GM18907 (cell line): ENCODE data around the gene ITSN2.
"Not testable (repeated sequence)": the region's sequence is repeated elsewhere in the genome, so short reads cannot be mapped to it uniquely, and the experiment has no call there.

Source experiments
- ATAC-seq: cut with Tn5 transposase; IDR thresholded peaks from one replicate; pipeline ENCODE4 v1.9.1; 2021; ENCODE audit warnings: mild to moderate bottlenecking, moderate library complexity; ENCODE audit not compliant: unreplicated experiment

Gene ITSN2

DNA sequence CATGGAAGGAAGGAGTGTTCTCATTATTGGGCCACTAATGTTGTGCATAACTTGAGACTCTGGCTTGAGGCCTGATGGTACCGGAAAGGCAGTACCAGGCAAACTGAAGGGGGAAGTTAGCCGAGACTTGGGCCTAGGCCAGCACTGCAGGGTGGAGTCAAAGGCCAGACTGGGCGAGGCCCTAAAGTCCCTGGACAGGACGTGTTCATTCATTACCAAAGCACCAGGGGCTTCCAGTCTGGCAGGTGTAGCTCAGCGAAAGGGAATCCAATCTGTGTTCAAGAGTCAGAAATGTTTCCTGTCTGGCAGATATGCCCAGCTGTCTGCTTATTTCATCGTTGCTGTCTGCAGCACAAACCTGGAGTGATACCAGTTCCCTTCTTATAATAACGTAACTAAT lies 4.7 kb upstream of the ITSN2 start:
- ATAC-seq: no peak

DNA sequence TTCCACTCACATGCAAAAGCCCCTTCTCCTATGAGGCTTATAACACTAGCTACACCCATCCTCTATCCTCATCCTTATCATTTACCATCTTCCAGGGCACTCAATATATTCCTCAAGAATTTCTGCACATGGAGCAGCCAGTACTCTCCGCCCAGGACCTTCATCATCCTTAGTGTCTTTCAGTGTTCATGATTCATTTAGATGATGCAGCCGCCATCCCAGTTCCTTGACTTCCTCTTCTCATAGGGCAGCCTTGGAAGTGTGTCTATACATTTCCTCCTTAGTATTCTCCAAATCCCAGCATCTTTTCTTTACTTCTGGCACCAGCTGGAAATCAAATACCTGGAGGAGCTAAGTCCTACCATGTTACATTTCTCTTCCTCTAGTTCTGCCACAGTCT lies 3.0 kb upstream of the ITSN2 start:
- no peak for ATAC-seq

DNA sequence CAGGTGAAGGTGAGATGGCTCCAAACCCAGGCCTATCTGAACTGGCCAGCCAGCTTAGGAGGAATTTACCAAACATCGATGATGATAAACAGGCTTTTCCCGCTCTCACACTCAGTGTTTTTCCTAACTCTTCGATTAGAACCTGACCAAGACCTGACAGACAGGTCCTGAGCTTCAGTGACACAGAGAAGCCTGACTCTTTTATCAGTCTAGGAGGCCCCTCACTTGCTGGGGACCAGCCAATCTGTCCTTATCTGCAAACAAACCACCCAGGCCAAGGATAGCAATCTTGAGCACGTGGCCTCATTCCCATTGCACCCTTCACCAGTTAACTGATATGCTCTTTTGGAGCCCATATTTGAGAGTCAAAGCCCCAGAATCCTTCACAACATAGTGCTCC lies 1.9 kb upstream of the ITSN2 start:
- ATAC-seq: no peak

DNA sequence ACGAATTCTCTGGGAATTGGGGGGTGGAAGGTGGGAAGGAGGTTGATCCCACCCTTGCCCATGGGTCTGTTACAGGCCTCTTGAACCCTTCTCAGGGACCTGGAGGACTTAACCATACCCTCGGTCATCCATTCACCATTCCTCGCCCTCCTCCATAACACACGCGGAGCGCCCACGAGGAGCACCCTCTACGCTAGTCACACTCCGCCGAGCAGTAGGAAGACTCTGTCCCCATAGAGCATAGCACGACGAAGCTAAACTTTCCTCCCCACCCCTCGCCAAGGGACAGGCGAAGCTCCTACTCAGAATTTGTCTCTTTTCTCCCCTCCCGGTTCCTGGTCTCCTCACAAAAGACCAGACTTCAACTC lies 611 bp upstream of the ITSN2 start:
- ATAC-seq: no peak

DNA sequence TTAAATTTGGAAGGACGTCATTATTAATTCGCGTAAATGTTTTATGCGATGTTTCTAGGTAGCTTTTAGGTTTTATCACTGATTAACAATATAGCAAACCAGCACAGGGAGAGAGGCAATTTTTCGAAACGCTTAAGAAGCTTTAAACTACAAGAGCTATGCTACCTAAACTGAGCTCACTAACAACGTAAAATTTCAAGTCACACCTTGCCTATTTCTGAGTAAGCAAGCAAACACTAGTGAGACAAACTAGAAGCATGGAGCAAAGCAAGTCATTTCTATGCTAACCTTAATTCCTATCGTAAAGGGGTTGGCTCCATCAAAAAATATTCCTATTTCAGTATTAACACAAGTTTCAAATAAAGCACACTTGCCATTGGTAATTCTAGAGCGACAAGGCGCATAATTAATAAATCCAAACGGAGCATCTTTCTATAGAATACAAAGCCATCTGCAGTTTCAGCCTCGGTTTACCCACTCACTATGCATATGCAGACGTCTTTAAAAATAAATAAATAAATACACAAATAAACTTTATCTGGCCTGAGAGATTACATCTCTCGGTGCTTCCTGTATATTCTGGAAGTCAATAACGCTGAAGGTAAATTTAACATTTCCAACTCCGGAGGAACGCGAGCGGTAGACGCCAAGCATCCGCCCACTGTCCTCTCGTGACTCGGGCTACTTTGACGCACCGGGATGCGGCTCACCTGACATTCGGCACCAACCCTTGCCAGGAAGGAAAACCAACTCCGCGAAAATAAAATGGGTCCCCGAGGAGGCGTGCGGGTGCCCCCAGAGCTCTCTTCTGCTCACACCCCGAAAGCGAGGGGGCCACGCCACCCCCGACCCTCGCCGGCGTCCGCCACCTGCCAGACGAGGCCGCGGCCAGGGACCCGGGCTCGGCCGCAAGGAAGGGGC lies 947 bp downstream of the ITSN2 start:
- ATAC-seq: peak; percentile 17

DNA sequence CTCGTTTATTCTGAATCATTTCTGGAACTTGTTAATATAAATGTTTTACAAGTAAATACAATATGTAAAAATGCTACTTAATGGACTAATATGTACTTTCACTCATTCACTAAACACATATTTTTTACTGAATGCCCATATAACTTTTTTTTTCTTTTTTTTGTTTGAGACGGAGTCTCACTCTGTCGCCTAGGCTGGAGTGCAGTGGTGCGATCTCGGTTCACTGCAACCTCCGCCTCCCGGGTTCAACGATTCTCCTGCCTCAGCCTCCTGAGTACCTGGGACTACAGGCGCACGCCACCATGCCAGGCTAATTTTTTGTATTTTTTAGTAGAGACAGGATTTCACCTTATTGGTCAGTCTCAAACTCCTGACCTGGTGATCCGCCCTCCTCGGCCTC lies 2.6 kb downstream of the ITSN2 start:
- not testable (repeated sequence) for ATAC-seq

DNA sequence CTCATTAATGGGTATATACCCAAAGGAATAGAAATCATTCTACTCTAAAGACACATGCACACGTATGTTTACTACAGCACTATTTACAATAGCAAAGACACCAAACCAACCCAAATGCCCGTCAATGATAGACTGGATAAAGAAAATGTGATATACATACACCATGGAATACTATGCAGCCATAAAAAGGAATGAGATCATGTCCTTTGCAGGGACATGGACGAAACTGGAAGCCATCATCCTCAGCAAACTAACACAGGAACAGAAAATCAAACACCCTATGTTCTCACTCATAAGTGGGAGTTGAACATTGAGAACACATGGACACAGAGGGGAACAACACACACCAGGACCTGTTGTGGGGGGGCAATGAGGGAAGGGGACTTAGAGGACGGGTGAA lies 3.2 kb downstream of the ITSN2 start:
- ATAC-seq: not testable (repeated sequence)

DNA sequence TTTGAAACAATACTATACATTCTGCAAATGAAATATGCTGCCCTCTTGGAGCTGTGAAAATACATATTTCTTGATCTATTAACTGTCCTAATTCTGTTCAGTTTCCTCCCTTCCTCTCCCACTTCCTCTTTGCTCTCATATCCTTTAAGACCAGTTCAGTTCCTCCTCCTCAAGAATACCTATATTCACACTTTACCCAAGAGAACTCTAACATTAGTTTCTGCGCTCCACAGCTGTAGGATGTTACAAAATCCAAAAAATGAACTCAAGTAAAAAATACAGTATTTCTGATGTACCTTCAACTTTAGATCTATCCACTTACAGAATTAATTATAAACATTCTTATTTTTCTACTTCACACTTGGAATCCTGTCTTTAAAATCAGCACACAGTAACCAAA lies 5.4 kb downstream of the ITSN2 start:
- peak; percentile 30 for ATAC-seq

DNA sequence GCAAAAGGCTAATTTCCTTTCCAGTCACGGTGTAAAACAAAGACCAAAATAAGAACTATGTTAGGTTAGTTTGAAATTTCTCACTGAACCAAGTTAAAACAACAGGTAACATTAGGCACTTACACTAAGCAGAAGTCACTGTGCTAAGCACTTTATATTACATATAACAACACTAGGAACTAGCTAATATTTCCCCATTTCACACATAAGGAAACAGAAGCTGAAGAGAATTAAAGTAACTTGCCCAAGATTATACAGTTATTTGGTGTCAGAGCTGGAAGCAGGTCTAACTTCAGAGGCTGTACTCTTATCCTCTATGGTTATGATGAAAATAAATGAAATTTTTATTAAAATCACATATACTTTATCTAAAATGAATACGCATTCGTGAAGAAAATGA lies 5.9 kb downstream of the ITSN2 start:
- ATAC-seq: no peak

DNA sequence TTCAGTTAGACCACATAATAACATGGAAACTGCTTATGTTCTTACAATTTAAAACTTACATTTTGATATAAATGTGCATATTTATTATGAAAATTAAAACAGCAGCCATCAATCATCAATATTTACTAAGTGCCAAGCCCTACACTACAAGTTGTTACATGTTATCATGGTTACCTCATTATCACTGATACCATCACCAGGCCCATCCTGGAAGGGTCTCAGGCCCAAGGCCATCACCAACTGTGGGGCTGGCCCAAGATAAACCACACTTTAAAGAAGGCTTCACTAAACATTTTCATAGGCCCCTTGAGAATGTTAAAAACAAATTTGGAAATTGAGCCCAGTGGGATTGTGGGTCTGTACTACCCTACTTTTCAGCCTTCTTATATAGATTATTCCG lies 6.4 kb downstream of the ITSN2 start:
- ATAC-seq: no peak

DNA sequence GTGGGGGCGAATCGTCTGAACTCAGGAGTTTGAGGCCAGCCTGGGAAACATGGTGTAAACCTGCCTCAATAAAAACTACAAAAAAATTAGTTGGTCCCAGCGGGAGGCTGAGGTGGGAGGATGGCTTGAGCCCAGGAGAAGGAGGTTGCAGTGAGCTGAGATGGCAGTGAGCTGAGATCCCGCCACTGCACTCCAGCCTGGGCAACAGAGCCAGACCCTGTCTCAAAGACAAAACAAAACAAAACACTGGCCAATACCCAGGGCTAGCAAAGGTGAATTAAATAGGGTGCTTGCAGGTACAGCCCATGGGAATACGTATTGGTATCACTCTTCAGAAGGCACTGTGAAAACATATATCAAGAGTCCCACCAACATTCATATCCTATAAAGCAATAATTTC lies 7.0 kb downstream of the ITSN2 start:
- no peak for ATAC-seq

DNA sequence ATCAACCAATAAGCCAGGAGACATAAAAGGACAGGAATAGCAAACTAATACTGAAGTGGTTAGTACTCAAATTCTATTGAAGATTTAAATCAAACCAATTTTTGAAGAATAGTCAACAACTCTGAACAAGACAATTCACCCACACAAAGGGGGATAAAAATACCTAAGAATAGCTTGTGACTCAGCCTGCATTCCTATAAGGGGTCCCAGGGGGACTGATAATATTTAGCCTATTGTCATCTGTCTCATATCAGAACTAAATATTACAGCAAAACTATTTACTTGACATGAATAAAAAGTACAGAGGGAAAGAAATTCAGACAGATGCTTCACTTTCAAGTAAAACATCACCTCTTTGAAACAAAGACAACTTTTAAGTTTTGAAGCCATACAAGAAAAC lies 7.7 kb downstream of the ITSN2 start:
- ATAC-seq: no peak

DNA sequence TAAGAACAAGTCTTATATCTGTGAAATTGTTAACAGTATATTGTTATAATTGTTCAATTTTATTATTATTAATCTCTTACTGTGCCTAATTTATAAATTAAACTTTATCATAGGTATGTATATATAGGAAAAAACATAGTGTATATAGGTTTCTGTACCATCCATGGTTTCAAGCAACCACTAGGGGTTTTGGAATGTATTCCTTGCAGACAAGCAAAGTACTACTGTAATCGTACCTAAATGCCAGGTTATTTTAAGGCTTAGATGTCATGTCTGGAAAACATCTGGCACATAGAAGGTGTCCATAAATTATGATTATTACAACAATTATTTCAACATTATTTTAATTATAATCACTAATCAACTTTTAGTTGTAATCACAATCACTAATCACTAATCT lies 8.4 kb downstream of the ITSN2 start:
- ATAC-seq: no peak

DNA sequence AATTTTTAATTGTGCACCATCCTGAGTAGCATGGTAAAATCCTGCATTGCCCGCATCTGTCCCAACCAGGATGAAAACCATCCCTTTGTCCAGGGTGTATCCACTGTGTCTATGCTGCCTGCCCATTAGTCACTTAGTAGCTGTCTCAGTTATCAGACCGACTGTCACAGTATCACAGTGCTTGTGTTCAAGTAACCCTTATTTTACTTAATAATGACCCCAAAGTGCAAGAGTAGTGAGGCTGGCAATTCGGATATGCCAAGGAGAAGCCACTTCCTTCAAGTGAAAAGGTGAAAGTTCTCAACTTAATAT lies 8.8 kb downstream of the ITSN2 start:
- no peak for ATAC-seq

DNA sequence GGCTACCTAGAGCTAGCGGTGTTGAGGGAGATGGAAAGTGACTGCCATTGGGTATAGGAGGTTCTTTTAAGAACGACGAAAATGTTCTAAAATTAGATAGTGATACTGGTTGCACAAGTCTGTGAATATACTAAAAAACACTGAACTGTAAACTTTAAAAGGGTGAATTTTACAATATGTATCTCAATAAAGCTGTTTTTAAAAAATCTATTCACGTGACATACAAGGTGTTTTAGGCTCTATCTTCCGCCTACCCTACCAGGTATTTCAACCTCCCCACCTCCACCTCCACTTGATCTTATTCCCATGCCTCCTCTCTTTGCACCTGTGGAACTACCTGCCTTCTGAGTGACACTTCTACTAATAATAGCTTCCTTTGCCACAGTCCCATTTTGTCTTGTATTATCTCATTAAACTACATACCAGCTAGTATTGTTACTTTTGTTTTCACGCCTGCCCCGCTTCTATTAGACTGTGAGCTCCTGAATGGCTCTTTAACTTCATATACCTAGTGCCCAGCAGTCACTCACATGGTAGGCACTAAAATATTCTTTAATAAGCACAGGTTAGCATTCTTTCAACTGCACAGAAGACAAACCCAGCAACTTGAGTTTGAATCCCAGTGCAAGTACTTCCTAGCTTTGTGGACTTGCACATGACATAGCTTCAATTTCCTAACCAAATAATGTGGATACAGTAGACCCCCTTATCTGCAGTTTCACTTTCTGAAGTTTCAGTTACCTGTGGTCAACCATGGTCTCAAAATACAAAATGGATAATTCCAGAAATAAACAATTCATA lies 9.3 kb downstream of the ITSN2 start:
- no peak for ATAC-seq

DNA sequence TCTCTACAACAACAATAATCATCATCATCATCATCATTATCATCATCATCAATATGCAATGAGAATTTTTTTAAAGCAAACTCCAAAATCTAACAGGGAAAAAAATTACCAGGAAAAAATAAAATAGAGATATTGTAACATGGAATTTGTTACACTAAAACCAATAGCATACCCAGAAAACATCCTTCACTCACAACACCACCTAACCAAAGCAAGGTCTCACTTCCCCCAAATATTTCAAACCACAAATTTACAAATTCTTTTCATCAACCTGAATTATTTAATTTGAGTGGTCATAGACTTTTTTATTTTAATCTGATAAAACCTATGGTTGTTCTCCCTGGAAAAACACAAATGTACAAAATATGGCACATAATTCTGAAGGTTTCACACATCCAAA lies 11.2 kb downstream of the ITSN2 start:
- no peak for ATAC-seq

DNA sequence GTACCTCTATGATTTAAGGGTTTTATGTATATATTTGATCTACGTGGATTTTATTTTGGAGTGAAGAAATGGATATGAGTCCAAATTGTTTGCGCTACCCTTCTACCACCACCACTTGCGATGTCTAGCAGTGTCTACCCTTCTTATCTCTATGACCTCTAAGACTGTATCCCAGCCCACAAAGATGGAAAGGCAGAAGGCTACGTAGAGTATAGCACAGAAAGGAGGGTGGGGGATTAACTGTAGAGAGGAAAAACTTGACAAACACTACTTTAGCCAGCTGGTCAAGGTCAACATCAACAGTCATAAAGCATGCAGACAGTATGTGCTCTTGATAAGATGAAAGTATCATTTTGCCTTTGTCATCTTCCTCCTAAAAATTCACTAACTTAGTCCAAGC lies 14.4 kb downstream of the ITSN2 start:
- no peak for ATAC-seq

DNA sequence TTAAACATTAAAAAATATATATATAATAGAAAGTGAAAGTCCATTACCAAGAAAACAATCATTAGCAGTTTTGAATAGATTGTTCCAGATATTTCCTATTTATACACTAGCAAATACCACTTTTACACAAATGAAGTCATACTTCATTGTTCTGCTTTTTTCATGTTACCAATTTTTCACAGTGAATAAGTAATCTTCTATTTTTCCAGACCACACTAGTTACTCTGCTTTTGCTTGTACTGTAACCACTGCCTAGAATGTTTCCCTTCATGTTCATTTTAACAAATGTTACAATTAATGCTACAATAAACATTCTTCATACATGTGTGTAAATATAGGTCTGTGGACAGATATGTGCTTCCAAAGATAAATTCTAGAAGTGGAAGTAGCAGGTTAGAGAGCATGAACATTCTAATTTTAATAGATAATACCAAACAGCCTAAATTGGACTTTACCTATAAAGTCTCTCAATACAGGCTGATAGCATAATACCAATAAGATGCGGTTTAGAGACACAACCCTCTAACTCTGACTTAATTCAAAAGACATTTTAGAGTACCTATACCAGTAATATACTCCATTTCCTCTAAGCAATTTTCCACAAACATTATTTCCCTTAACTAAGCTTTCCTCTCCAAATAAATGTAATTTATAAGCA lies 17.0 kb downstream of the ITSN2 start:
- ATAC-seq: peak; percentile 64

DNA sequence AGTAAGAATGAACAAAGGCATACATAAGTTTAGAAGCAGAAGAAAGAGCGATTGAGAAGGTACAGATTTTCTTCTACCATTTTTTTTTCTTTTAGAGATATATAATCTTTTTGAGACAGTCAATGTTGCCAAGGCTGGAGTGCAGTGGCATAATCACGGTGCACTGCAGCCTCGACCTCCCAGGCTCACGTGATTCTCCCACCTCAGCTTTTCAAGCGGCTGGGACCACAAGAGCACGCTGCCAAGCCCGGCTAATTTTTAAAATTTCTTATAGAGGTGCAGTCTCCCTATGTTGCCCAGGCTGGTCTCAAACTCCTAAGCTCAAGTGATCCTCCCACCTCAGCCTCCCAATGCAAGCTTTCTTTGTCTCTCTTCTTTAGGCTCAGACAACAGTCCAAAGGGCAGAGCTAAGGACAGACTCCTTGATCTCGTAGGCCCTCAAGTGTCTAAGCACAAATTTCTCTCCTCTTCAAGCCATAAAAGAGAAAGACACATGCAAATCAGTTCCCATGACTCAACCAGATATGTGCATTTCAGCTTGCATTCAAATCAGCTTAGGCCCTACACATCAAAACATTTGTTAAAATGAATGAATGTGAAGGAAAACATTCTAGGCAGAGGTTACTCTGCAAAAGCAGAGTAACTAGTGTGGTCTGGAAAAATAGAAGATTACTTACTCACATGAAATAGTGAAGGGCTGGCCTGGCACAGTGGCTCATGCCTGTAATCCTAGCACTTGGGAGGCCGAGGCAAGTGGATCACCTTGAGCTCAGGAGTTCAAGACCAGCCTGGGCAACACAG lies 18.0 kb downstream of the ITSN2 start:
- peak; percentile 41 for ATAC-seq

DNA sequence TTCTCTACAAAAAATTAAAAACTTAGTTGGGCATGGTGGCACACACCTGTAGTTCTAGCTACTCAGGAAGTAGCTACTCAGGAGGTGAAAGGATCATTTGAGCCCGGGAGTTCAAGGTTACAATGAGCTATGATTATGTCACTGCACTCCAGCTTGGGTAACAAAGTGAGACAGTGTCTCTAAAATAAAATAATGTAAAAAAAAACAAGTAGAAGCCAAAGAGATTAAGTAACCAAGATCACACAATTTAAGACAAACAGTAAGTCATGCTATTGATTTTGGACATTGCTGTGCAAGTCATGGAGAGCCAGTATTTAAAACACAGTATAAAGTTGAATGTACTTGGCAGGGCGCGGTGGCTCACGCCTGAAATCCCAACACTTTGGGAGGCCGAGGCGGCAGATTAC lies 20.5 kb downstream of the ITSN2 start:
- ATAC-seq: no peak

DNA sequence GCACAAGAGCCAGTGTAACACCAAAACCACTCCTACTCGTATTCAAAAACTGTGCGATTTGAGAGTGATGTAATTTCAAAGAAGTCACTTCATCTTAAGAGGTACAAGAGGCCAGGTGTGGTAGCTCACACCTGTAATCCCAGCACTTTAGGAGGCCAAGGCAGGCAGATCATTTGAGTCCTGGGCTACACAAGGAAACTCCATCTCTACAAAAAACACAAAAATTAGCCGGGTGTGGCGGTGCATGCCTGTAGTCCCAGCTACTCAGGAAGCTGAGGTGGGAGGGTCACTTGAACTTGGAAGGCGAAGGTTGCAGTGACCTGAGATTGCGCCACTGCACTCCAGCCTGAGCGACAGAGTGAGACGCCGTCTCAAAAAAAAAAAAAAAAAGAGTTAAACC lies 21.2 kb downstream of the ITSN2 start:
- ATAC-seq: not testable (repeated sequence)
